B cell (primary cell): Measurements from ENCODE around the gene EID2. TPM values are rescaled to one million over a fixed set of nuclear protein-coding genes. Genes with fewer than 3 reads are reported as not detected.
A peak's percentile ranks its signal among the peaks of the same experiment; 100 is the strongest.

Source experiments
- ATAC-seq: fragments of 200-7000 bp; cut with Tn5 transposase; one replicate; pipeline ENCODE4 v1.10.0; 2021; ENCODE audit warnings: low read depth, mild to moderate bottlenecking, moderate number of reproducible peaks, moderate library complexity
- CTCF ChIA-PET: fragments of 350-600 bp; sonication (Branson Sonifier 250); formaldehyde crosslinking; loops from one replicate; lab custom pipeline; 2021; ENCODE audit warnings: antibody characterized with exemption, inconsistent platforms; lab: Charles Lee
- POLR2A ChIA-PET: fragments of 350-600 bp; sonication (Branson Sonifier 250); formaldehyde crosslinking; loops from one replicate; lab custom pipeline; 2021; ENCODE audit warnings: antibody characterized with exemption; lab: Charles Lee
- DNase-seq: peaks from one replicate; pipeline ENCODE4 v3.0.0; 2013
- H2AFZ ChIP-seq: 2 replicates; pipeline ENCODE4 v1.6.1; 2012; ENCODE audit warnings: mild to moderate bottlenecking, low read depth, low read length; ENCODE audit not compliant: insufficient read depth, poor library complexity, severe bottlenecking
- H3K27ac ChIP-seq, 2 donors: 1 replicate in 1 of 2; 2 replicates in 1 of 2; pipeline ENCODE4 v1.5.1; 2012 to 2013; ENCODE audit warnings: low read length in 2 of 2, mild to moderate bottlenecking in 2 of 2, moderate library complexity in 1 of 2
- H3K27me3 ChIP-seq, 4 experiments: fragments of 200-600 bp in 1 of 4; sonication (generic) in 1 of 4; replicated peaks in 1 of 4; 1 replicate in 2 of 4; 2 replicates in 2 of 4; pipeline versions ENCODE4 v1.6.1 to v1.7.0; 2013 to 2016; ENCODE audit warnings: low read length in 3 of 4, mild to moderate bottlenecking in 2 of 4, mixed read lengths in 1 of 4, moderate library complexity in 1 of 4; ENCODE audit not compliant: insufficient read depth in 4 of 4, control insufficient read depth in 3 of 4; ENCODE audit errors: control extremely low read depth in 1 of 4
- H3K36me3 ChIP-seq, 2 experiments: replicated peaks in 1 of 2; 1 replicate in 1 of 2; 2 replicates in 1 of 2; pipeline versions ENCODE4 v1.6.1 to v1.7.1; 2013; ENCODE audit warnings: low read length in 1 of 2; ENCODE audit not compliant: insufficient read depth in 2 of 2, control insufficient read depth in 1 of 2; ENCODE audit errors: control extremely low read depth in 1 of 2, extremely low read depth in 1 of 2
- H3K4me1 ChIP-seq, 2 donors: fragments of 200-600 bp in 1 of 2; sonication (generic) in 1 of 2; 1 replicate in 1 of 2; 2 replicates in 1 of 2; pipeline versions ENCODE4 v1.5.1 to v1.6.1; 2013 to 2017; ENCODE audit warnings: low read length in 2 of 2; ENCODE audit not compliant: control insufficient read depth in 2 of 2, insufficient read depth in 2 of 2
- H3K4me2 ChIP-seq: replicated peaks from 2 replicates; pipeline ENCODE3; 2012; ENCODE audit warnings: mild to moderate bottlenecking, low read depth, low read length; ENCODE audit not compliant: poor library complexity, severe bottlenecking
- H3K4me3 ChIP-seq, 5 experiments: fragments of 200-600 bp in 1 of 5; sonication (generic) in 1 of 5; 1 replicate in 3 of 5; 2 replicates in 2 of 5; pipeline versions ENCODE4 v1.5.1 to v1.7.0; 2011 to 2016; ENCODE audit warnings: low read length in 4 of 5, mild to moderate bottlenecking in 4 of 5, low read depth in 2 of 5, control low read depth in 1 of 5, moderate library complexity in 1 of 5; ENCODE audit not compliant: insufficient read depth in 1 of 5; ENCODE audit errors: control extremely low read depth in 1 of 5, extremely low read depth in 1 of 5
- H3K79me2 ChIP-seq: fragments of 200-600 bp; sonication (generic); one replicate; pipeline ENCODE4 v1.6.0; 2016; ENCODE audit warnings: low read length; ENCODE audit not compliant: control insufficient read depth, insufficient read depth
- H3K9ac ChIP-seq: fragments of 200-600 bp; sonication (generic); 2 replicates; pipeline ENCODE4 v1.6.1; 2017; ENCODE audit warnings: mild to moderate bottlenecking, low read length, moderate library complexity
- H3K9me3 ChIP-seq, 3 donors: one replicate each; pipeline versions ENCODE4 v1.6.1 to v1.7.1; 2013; ENCODE audit warnings: low read length in 2 of 3; ENCODE audit not compliant: control insufficient read depth in 2 of 3, insufficient read depth in 1 of 3; ENCODE audit errors: control extremely low read depth in 1 of 3
- H4K20me1 ChIP-seq: 2 replicates; pipeline ENCODE4 v1.6.0; 2012; ENCODE audit warnings: mild to moderate bottlenecking, low read length; ENCODE audit not compliant: insufficient read depth, control insufficient read depth, poor library complexity, severe bottlenecking
- H3K27ac Mint-ChIP-seq: one replicate; pipeline ENCODE4 v1.8.0; 2021; ENCODE audit warnings: mixed read lengths
- H3K27me3 Mint-ChIP-seq: one replicate; pipeline ENCODE4 v1.8.0; 2021; ENCODE audit warnings: mixed read lengths
- H3K4me1 Mint-ChIP-seq: one replicate; pipeline ENCODE4 v1.8.0; 2021; ENCODE audit warnings: mixed read lengths
- H3K4me3 Mint-ChIP-seq: one replicate; pipeline ENCODE4 v1.8.0; 2021; ENCODE audit warnings: mixed read lengths
- H3K9me3 Mint-ChIP-seq: one replicate; pipeline ENCODE4 v1.8.0; 2022; ENCODE audit warnings: mixed read lengths; ENCODE audit not compliant: insufficient read depth
- CTCF ChIP-seq: fragments of 200-600 bp; IDR thresholded peaks from one replicate; pipeline ENCODE4 v1.8.0; 2022; ENCODE audit warnings: antibody characterized with exemption, mild to moderate bottlenecking
- EZH2 ChIP-seq: IDR thresholded peaks from 2 replicates; pipeline ENCODE4 v1.6.1; 2012; ENCODE audit warnings: borderline replicate concordance, low read depth, mild to moderate bottlenecking, moderate library complexity, low read length; ENCODE audit not compliant: insufficient read depth, poor library complexity, severe bottlenecking
- WGBS: methylation state at CpG from one replicate; pipeline ENCODE4 v1.1.5; 2013; ENCODE audit warnings: missing lambda C conversion rate; ENCODE audit not compliant: insufficient coverage; 5-methylcytosine and 5-hydroxymethylcytosine counted together
- intact Hi-C: fragments of 100-400 bp; cut with micrococcal nuclease; formaldehyde crosslinking; loops from one replicate; pipeline ENCODE4 v1.10.0; 2022
- polyA plus RNA-seq: library from polyadenylated mRNA; depleted of rRNA; stranded (reverse); fragments of >200 nt; gene quantifications from 2 replicates; pipeline ENCODE4 v1.2.3, GENCODE V29; 2012
- total RNA-seq, 2 donors: library from RNA; stranded (reverse); fragments of 120-200 nt in 1 of 2; gene quantifications; 1 replicate in 1 of 2; 2 replicates in 1 of 2; pipeline versions ENCODE4 v1.2.3 to v1.2.4, GENCODE V29; 2013 to 2022

EID2 gene
- total and polyA plus RNA-seq, 2 donors (not counting 1 experiment from before 2014, with no cell fraction given) = 6.2 to 14.1 TPM

GRCh38 chr19:39554701-39555311 is 14.8 kb upstream of the EID2 start:
- H3K27me3 ChIP-seq = no peaks in the 10 kb centered on the region
- no peak overlapping the region for H3K9ac ChIP-seq
- DNase-seq (no peak), ATAC-seq (no peak)
- TF ChIP-seq EZH2 = no peak
- TF ChIP-seq CTCF = no peak
- Mint-ChIP-seq H3K9me3 (no peaks in the 10 kb centered on the region), H3K4me1 (peaks cover 38% of the 10 kb centered on the region), H3K4me3 (no peak overlapping the region), H3K27me3 (no peaks in the 10 kb centered on the region), H3K27ac (no peak overlapping the region)
- no peak overlapping the region for H3K4me2 ChIP-seq
- no peaks in the 10 kb centered on the region for H3K9me3 ChIP-seq
- H4K20me1 ChIP-seq = no peaks in the 10 kb centered on the region
- ChIA-PET CTCF (interaction anchor here (4.5 kb wide), 1 partner anchor 118 kb away, joined by 91 read pairs; no protein-coding TSS in a partner anchor), POLR2A (no interaction called here)
- 88% methylated on average over 3 of the region's 4 CpGs for WGBS
- H3K4me1 ChIP-seq = peaks cover 16 to 33% of the 10 kb centered on the region in 2 donors
- H3K36me3 ChIP-seq = no peaks in the 10 kb centered on the region
- no peak overlapping the region for H2AFZ ChIP-seq
- intact Hi-C loops = no loop called here
- H3K27ac ChIP-seq = no peak overlapping the region
- H3K79me2 ChIP-seq = no peaks in the 10 kb centered on the region
- H3K4me3 ChIP-seq = no peak overlapping the region

GRCh38 chr19:39553082-39553652 is 13.2 kb upstream of the EID2 start:
- intact Hi-C loops = no loop called here
- ATAC-seq = no peak
- H3K9me3 Mint-ChIP-seq = no peaks in the 10 kb centered on the region
- no peak overlapping the region for H3K4me3 Mint-ChIP-seq
- Histone ChIP-seq H3K27me3 (no peaks in the 10 kb centered on the region), H3K9ac (no peak overlapping the region), H2AFZ (no peak overlapping the region), H3K4me1 (peaks cover 16 to 27% of the 10 kb centered on the region in 2 donors), H3K9me3 (no peaks in the 10 kb centered on the region), H3K79me2 (no peaks in the 10 kb centered on the region), H4K20me1 (no peaks in the 10 kb centered on the region), H3K4me3 (no peak overlapping the region), H3K36me3 (no peaks in the 10 kb centered on the region), H3K4me2 (peak overlapping the region; percentile 52), H3K27ac (no peak overlapping the region)
- CTCF ChIA-PET = interaction anchor here (0.8 to 4.5 kb wide), 4 partner anchors 11 to 292 kb away, joined by 3 to 91 read pairs (median 10); no protein-coding TSS in a partner anchor
- DNase-seq = no peak
- no peak for TF ChIP-seq EZH2
- no peak for TF ChIP-seq CTCF
- H3K4me1 Mint-ChIP-seq = peaks cover 27% of the 10 kb centered on the region
- 79% methylated on average over 7 of the region's 7 CpGs for WGBS
- no peak overlapping the region for H3K27ac Mint-ChIP-seq
- POLR2A ChIA-PET = no interaction called here
- H3K27me3 Mint-ChIP-seq = no peaks in the 10 kb centered on the region
